Gastrocnemius medialis (tissue), 4 donors: ENCODE data around the gene OR4F15. TPM values are rescaled to one million over a fixed set of nuclear protein-coding genes. Genes with fewer than 3 reads are reported as not detected.

ENCODE experiments used
- ATAC-seq, 2 donors: fragments of 150-250 bp; one replicate each; pipeline ENCODE4 v1.9.1; 2016
- DNase-seq, 2 donors: peaks; one replicate each; pipeline ENCODE4 v3.0.0-alpha.2; 2019
- H3K27ac ChIP-seq, 4 donors: fragments of 200-600 bp; sonication (generic); 1 replicate in 1 of 4; 2 replicates in 3 of 4; pipeline ENCODE4 v1.5.1; 2016 to 2018; ENCODE audit warnings: mild to moderate bottlenecking in 2 of 4, moderate library complexity in 1 of 4
- H3K27me3 ChIP-seq, 3 donors: fragments of 200-600 bp; sonication (generic) in 2 of 3; 1 replicate in 1 of 3; 2 replicates in 2 of 3; pipeline versions ENCODE4 v1.5.1 to v1.6.0; 2016 to 2019; ENCODE audit warnings: mild to moderate bottlenecking in 1 of 3, moderate library complexity in 1 of 3
- H3K36me3 ChIP-seq, 2 donors: fragments of 200-600 bp; sonication (generic) in 1 of 2; one replicate each; pipeline ENCODE4 v1.5.1; 2017 to 2018
- H3K4me1 ChIP-seq, 2 donors: fragments of 200-600 bp; sonication (generic) in 1 of 2; one replicate each; pipeline ENCODE4 v1.5.1; 2016 to 2017; ENCODE audit warnings: mild to moderate bottlenecking in 2 of 2
- H3K4me3 ChIP-seq, 4 donors: fragments of 200-600 bp; sonication (generic) in 3 of 4; 1 replicate in 1 of 4; 2 replicates in 3 of 4; pipeline ENCODE4 v1.5.1; 2016 to 2019; ENCODE audit warnings: mild to moderate bottlenecking in 2 of 4
- H3K9me3 ChIP-seq, 3 donors: fragments of 200-600 bp; sonication (generic) in 2 of 3; 1 replicate in 1 of 3; 2 replicates in 2 of 3; pipeline ENCODE4 v1.5.1; 2016 to 2019
- CTCF ChIP-seq, 5 experiments: fragments of 450-650 bp in 3 of 5; fragments of 200-600 bp in 2 of 5; sonication (generic) in 2 of 5; IDR thresholded peaks in 4 of 5; conservative IDR thresholded peaks in 1 of 5; 1 replicate in 4 of 5; 2 replicates in 1 of 5; pipeline ENCODE4 v1.5.1; 2016 to 2019; ENCODE audit warnings: antibody characterized with exemption in 5 of 5, mild to moderate bottlenecking in 3 of 5, moderate library complexity in 3 of 5
- POLR2A ChIP-seq, 2 donors: fragments of 450-650 bp; IDR thresholded peaks; one replicate each; pipeline ENCODE4 v1.6.1; 2017; ENCODE audit warnings: antibody characterized with exemption in 2 of 2, mild to moderate bottlenecking in 2 of 2, moderate library complexity in 2 of 2
- in situ Hi-C, 4 donors: fragments of 200-750 bp; cut with MboI; loops; one replicate each; pipeline versions ENCODE4 v1.15.0 to v1.8.0; 2017; ENCODE audit warnings: low sequenced_read_pairs in 4 of 4
- intact Hi-C: fragments of 100-400 bp; cut with DNase I; formaldehyde crosslinking; loops from one replicate; pipeline ENCODE4 v1.15.1; 2023; ENCODE audit warnings: low total_unique reads
- total RNA-seq, 4 donors: library from RNA; depleted of rRNA; stranded (reverse); fragments of >200 nt; gene quantifications; one replicate each; pipeline versions ENCODE4 v1.1.0 to v1.2.3, GENCODE V29; 2016

The OR4F15 gene
- total RNA-seq, 4 donors from 2014 or later = not detected

GRCh38 chr15:101844916-101845315 lies 32.9 kb downstream of the OR4F15 start:
- Histone ChIP-seq H3K4me1 (no peaks in the 10 kb centered on the region), H3K27me3 (no peaks in the 10 kb centered on the region), H3K27ac (no peak overlapping the region), H3K4me3 (no peak overlapping the region), H3K36me3 (no peaks in the 10 kb centered on the region), H3K9me3 (no peaks in the 10 kb centered on the region)
- TF ChIP-seq POLR2A (IDR thresholded peaks at IDR 0.05) = no peak
- no peak for ATAC-seq
- DNase-seq = no peak
- in situ Hi-C loops = no loop called here
- intact Hi-C loops = no loop called here

GRCh38 chr15:101852356-101852755 lies 40.4 kb downstream of the OR4F15 start:
- no peaks in the 10 kb centered on the region for H3K27me3 ChIP-seq
- TF ChIP-seq POLR2A (IDR thresholded peaks at IDR 0.05) (no peak), CTCF (IDR thresholded peaks at IDR 0.05 in 4 of 5, conservative IDR thresholded peaks at IDR 0.05 in 1 of 5) (no peak)
- H3K4me3 ChIP-seq = no peak overlapping the region
- DNase-seq (no peak), ATAC-seq (no peak)
- no peaks in the 10 kb centered on the region for H3K4me1 ChIP-seq
- in situ Hi-C loops (no loop called here), intact Hi-C loops (no loop called here)
- H3K36me3 ChIP-seq = no peaks in the 10 kb centered on the region
- H3K27ac ChIP-seq = no peak overlapping the region
- H3K9me3 ChIP-seq = no peaks in the 10 kb centered on the region

Other genes with a start within 250 kb of the OR4F15 start
- 100 to 1,000 TPM in 1 of 4 donors, 10 to 100 TPM in 3; 41.5 to 101 (median 51.9) TPM for gene TM2D3, start 159.8 kb upstream of the OR4F15 start, total RNA-seq
- 10 to 100 TPM; 38.3 to 69.9 (median 55.4) TPM for gene TARS3, start 87.7 kb upstream of the OR4F15 start, total RNA-seq
- gene OR4F6, start 8.7 kb upstream of the OR4F15 start, total RNA-seq = not detected